Measurements from ENCODE around the gene FAM53C.
"Not testable (repeated sequence)": the region's sequence is repeated elsewhere in the genome, so short reads cannot be mapped to it uniquely, and the experiment has no call there.

Gene FAM53C

GRCh38 chr5:138351517-138351916, 13.5 kb downstream of the FAM53C start:
- no peak for DNase-seq

GRCh38 chr5:138352071-138352721, 14.1 kb downstream of the FAM53C start, which contains the start of gene KDM3B:
Gene KDM3B (plus strand): TSS chr5:138352685. CDS start chr5:138352796, 111 bp downstream.
- DNase-seq = no peak

- DNase-seq = no peak
Observed at GRCh38 chr5:138352722-138353559, 14.9 kb downstream of the FAM53C start.

- DNase-seq = no peak
Observed at GRCh38 chr5:138353560-138354080, 15.6 kb downstream of the FAM53C start.

GRCh38 chr5:138354387-138354786, 16.3 kb downstream of the FAM53C start:
- no peak for DNase-seq

- DNase-seq = no peak
Observed at GRCh38 chr5:138354926-138355378, 16.9 kb downstream of the FAM53C start.

GRCh38 chr5:138359621-138360020, 21.6 kb downstream of the FAM53C start:
- DNase-seq = no peak

- no peak for DNase-seq
Observed at GRCh38 chr5:138360941-138361452, 22.9 kb downstream of the FAM53C start.

GRCh38 chr5:138364576-138364975, 26.5 kb downstream of the FAM53C start:
- DNase-seq = no peak

- DNase-seq = no peak
Observed at GRCh38 chr5:138366632-138367382, 28.7 kb downstream of the FAM53C start.

GRCh38 chr5:138369261-138369660, 31.2 kb downstream of the FAM53C start:
- no peak for DNase-seq

GRCh38 chr5:138369706-138370105, 31.6 kb downstream of the FAM53C start:
- no peak for DNase-seq

- DNase-seq = no peak
Observed at GRCh38 chr5:138370537-138370936, 32.5 kb downstream of the FAM53C start.

- no peak for DNase-seq
Observed at GRCh38 chr5:138371454-138371853, 33.4 kb downstream of the FAM53C start.

- no peak for DNase-seq
Observed at GRCh38 chr5:138372225-138372624, 34.2 kb downstream of the FAM53C start.

GRCh38 chr5:138372653-138373052, 34.6 kb downstream of the FAM53C start:
- no peak for DNase-seq

- DNase-seq = no peak
Observed at GRCh38 chr5:138382347-138382746, 44.3 kb downstream of the FAM53C start.

GRCh38 chr5:138385660-138386059, 47.6 kb downstream of the FAM53C start:
- DNase-seq = no peak

- DNase-seq = no peak
Observed at GRCh38 chr5:138386290-138386689, 48.2 kb downstream of the FAM53C start.

GRCh38 chr5:138389332-138389731, 51.3 kb downstream of the FAM53C start:
- DNase-seq = no peak

- DNase-seq = not testable (repeated sequence)
Observed at GRCh38 chr5:138389911-138390310, 51.8 kb downstream of the FAM53C start.

- no peak for DNase-seq
Observed at GRCh38 chr5:138391859-138392386, 53.9 kb downstream of the FAM53C start.

Measured in cerebellar nuclear complex (tissue), 1 donor.